Neutrophil (primary cell): ENCODE results near the gene NR2E3.

Source experiments
- H3K27ac ChIP-seq: fragments of 200-600 bp; sonication (generic); 2 replicates; pipeline ENCODE4 v1.5.1; 2016; ENCODE audit warnings: mild to moderate bottlenecking, moderate library complexity
- H3K27me3 ChIP-seq: fragments of 200-600 bp; sonication (generic); 2 replicates; pipeline ENCODE4 v1.6.0; 2016; ENCODE audit warnings: mild to moderate bottlenecking
- H3K36me3 ChIP-seq: fragments of 200-600 bp; sonication (generic); 2 replicates; pipeline ENCODE4 v1.5.1; 2017
- H3K4me1 ChIP-seq, 2 experiments: fragments of 200-600 bp in 1 of 2; sonication (generic) in 1 of 2; 1 replicate in 1 of 2; 2 replicates in 1 of 2; pipeline versions ENCODE4 v1.5.1 to v1.6.1; 2013 to 2016; ENCODE audit warnings: low read depth in 1 of 2, low read length in 1 of 2, mild to moderate bottlenecking in 1 of 2, moderate library complexity in 1 of 2; ENCODE audit not compliant: control insufficient read depth in 1 of 2, insufficient read depth in 1 of 2
- H3K4me3 ChIP-seq, 2 experiments: fragments of 200-600 bp in 1 of 2; sonication (generic) in 1 of 2; 1 replicate in 1 of 2; 2 replicates in 1 of 2; pipeline ENCODE4 v1.5.1; 2013 to 2016; ENCODE audit warnings: low read depth in 1 of 2, low read length in 1 of 2, mild to moderate bottlenecking in 1 of 2, moderate library complexity in 1 of 2
- H3K9me3 ChIP-seq: fragments of 200-600 bp; sonication (generic); 2 replicates; pipeline ENCODE4 v1.5.1; 2016
- CTCF ChIP-seq: fragments of 200-600 bp; sonication (generic); IDR thresholded peaks from 2 replicates; pipeline ENCODE4 v1.5.1; 2016; ENCODE audit warnings: antibody characterized with exemption

The NR2E3 gene

GRCh38 chr15:71792521-71792920 lies 17.8 kb upstream of the NR2E3 start:
- Histone ChIP-seq H3K36me3 (no peaks in the 10 kb centered on the region), H3K27me3 (no peaks in the 10 kb centered on the region), H3K4me3 (no peak overlapping the region), H3K4me1 (no peaks in the 10 kb centered on the region), H3K9me3 (no peaks in the 10 kb centered on the region), H3K27ac (no peak overlapping the region)
- TF ChIP-seq CTCF = no peak

- H3K4me1 ChIP-seq = no peaks in the 10 kb centered on the region
- H3K27ac ChIP-seq = no peak overlapping the region
- no peaks in the 10 kb centered on the region for H3K9me3 ChIP-seq
- H3K27me3 ChIP-seq = no peaks in the 10 kb centered on the region
- H3K36me3 ChIP-seq = no peaks in the 10 kb centered on the region
- no peak overlapping the region for H3K4me3 ChIP-seq
- TF ChIP-seq CTCF = no peak
These were observed 11.7 kb upstream of the NR2E3 start for GRCh38 chr15:71798641-71799040.

GRCh38 chr15:71800190-71800589 lies 10.2 kb upstream of the NR2E3 start:
- H3K27ac ChIP-seq = no peak overlapping the region
- H3K27me3 ChIP-seq = no peaks in the 10 kb centered on the region
- no peaks in the 10 kb centered on the region for H3K9me3 ChIP-seq
- H3K4me3 ChIP-seq = no peak overlapping the region
- no peaks in the 10 kb centered on the region for H3K4me1 ChIP-seq
- no peaks in the 10 kb centered on the region for H3K36me3 ChIP-seq
- TF ChIP-seq CTCF = no peak

GRCh38 chr15:71800835-71801745 lies 9.3 kb upstream of the NR2E3 start:
- no peak overlapping the region for H3K27ac ChIP-seq
- no peaks in the 10 kb centered on the region for H3K27me3 ChIP-seq
- H3K9me3 ChIP-seq = no peaks in the 10 kb centered on the region
- H3K4me3 ChIP-seq = no peak overlapping the region
- no peak for TF ChIP-seq CTCF
- no peaks in the 10 kb centered on the region for H3K4me1 ChIP-seq
- no peaks in the 10 kb centered on the region for H3K36me3 ChIP-seq

- no peak for TF ChIP-seq CTCF
- Histone ChIP-seq H3K9me3 (no peaks in the 10 kb centered on the region), H3K4me3 (no peak overlapping the region), H3K27ac (no peak overlapping the region), H3K4me1 (no peaks in the 10 kb centered on the region), H3K27me3 (no peaks in the 10 kb centered on the region), H3K36me3 (no peaks in the 10 kb centered on the region)
These were observed 8.3 kb upstream of the NR2E3 start for GRCh38 chr15:71801935-71802655.
